NOMO-1 treated with dmso at 0.1 percent for 144 hours (cell line): ENCODE measurements around the gene FLII.
A peak's percentile ranks its signal among the peaks of the same experiment; 100 is the strongest.

Experiments
- DNase-seq: peaks from one replicate; lab custom pipeline; 2025; ENCODE audit not compliant: unreplicated experiment; lab: John Stamatoyannopoulos, UW

FLII gene

DNA sequence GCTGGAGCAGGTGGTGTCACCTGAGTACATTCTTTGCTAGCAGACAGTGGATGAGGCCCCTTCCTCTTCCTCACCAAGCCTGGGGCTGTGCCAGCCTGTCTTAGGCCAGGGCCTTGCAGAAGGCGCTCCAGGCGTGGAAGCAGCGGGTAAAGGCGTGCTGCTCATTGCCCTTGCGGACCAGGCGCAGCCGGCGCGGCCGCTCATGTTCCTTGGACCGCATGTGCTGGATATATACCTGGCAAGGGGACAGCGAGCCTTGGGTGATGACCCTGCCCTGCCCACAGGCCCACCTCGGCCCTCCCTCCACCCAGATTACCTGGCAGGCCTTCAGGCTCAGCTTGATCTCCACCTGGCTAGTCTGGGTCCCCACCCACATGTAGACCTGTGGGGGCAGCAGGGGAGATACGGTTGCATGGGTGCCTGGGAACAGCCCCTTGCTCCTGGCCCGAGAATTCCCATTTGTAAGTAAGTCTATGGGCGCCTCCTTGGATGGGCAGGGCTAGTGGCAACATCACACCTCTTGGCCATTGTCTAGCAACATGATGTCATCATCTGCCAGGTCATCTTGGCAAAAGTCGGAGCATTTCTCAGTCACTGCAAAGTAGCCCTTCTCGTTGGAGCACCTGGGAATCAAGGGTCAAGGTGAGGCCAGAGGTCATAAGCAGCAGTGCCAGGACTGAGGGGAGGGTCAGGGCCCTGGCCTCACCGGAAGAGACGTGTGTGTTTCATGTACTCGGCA lies 13.3 kb downstream of the FLII start:
- DNase-seq: no peak

DNA sequence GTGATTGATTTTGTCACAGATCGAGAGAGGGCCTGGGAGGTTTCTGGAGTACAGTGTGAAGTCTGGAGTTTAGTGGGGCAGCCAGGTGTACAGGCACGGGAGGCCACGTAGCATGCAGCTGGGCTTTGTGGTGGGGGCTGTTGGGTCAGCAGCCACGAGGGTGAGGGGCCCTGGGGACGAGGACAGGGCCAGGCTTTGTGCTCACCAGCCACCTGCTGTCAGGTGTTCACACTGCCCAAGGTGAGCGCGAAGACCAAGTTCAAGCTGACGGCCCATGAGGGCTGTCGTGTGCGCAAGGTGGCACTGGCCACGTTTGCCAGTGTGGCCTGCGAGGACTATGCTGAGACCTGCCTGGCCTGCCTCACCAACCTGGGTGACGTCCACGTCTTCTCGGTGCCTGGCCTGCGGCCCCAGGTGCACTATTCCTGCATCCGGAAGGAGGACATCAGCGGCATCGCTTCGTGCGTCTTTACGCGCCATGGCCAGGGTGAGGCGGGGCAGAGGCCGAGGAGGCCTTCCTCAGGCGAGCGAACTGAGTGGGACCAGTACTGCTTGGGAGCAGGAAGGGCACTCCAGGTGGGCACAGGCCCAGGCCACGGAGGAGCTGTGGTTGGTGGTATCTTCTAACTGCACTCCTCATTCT lies 17.2 kb downstream of the FLII start:
- DNase-seq: no peak

DNA sequence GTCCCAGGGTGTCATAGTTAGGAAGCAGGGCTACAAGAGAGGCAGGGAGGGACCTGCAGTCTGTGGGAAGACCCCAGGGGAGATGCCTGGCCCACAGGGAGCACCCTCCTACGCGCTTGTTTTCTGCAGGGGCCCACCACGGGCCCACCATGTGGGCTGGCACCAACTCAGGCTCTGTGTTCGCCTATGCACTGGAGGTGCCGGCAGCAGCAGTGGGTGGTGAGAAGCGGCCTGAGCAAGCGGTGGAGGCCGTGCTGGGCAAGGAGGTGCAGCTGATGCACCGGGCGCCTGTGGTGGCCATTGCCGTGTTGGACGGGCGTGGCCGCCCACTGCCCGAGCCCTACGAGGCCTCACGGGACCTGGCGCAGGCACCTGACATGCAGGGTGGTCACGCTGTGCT lies 18.1 kb downstream of the FLII start:
- DNase-seq: no peak

DNA sequence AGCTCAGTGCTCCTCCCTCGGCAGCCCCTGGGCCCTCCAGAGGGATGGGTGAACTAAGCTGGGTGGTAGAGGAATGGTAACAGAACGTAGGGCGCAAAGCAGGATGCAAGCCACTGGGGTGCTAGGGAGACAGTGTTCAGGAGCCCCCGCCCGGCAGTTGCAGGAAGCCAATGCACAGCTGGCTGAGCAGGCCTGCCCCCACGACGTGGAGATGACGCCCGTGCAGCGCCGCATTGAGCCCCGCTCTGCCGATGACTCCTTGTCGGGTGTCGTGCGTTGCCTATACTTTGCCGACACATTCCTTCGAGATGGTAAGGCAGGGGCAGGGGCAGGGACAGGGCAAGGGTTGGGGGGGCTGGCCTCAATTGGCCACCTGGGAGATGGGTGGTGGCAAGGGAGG lies 20.2 kb downstream of the FLII start:
- no peak for DNase-seq

DNA sequence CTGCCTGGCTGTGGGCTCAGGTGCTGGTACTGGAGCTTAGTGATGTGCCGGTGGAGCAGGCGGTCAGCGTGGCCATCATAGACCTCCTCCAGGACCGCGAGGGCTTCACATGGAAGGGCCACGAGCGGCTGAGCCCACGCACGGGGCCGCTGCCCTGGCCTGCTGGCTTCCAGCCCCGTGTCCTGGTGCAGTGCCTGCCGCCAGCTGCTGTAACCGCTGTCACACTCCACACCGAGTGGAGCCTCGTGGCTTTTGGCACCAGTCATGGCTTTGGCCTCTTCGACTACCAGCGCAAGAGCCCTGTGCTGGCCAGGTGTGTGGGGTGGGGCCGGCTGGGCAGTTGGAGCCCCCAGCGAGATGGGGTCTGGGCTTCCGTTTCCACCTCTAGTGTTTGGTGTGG lies 21.1 kb downstream of the FLII start:
- DNase-seq: no peak

DNA sequence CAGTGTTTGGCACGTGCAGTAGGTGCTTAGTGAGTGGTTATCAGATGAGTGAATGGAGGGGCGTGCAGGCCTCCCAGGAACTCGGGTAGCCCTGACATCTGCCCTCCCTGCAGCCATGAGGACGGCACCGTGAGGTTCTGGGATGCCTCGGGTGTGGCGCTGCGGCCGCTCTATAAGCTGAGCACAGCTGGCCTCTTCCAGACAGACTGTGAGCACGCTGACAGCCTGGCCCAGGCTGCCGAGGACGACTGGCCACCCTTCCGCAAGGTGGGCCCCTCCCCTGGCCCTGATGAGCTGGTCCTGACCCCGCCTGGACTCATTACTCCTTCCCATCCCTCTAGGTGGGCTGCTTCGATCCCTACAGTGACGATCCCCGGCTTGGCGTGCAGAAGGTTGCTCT lies 22.0 kb downstream of the FLII start:
- no peak for DNase-seq

DNA sequence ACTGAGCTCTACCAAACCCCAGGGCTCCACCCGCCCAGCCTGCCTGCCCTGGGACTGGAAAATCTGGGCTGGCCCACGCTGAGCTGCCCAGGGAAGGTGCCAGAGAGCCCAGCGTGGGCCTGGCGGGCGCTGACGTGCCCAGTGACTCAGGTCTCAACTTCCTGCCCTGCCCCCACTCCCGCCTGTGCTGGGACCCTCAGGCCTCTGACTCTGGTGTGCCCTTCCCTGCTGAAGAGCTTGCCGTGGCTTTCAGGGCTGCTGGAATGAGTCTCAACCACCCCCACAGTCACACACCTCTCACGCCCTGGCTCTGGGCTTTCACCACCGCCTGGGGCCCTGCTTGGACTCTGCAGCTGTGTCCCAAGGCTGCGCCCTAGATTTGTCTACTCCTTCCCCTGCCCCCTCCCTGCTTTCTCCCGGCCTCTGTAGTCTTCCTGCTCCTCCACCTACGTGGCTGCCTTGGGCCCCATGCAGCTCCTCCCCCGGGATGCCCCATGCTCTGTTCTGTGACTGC lies 22.7 kb downstream of the FLII start:
- DNase-seq: no peak

DNA sequence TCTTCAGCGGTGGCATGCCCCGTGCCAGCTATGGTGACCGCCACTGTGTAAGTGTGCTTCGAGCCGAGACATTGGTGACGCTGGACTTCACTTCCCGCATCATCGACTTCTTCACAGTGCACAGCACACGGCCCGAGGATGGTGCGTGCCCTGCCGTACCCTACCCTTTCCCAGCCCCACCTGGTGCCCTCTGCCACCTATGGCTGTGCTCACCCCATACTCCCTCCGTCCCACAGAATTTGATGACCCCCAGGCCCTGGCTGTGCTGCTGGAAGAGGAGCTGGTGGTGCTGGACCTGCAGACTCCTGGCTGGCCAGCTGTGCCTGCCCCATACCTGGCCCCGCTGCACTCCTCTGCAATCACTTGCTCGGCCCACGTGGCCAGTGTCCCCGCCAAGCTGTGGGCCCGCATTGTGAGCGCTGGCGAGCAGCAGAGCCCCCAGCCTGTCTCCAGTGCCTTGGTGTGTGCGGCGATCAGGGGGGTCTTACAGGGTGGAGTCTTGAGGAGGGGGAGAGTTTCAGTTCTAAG lies 23.6 kb downstream of the FLII start:
- DNase-seq: no peak

DNA sequence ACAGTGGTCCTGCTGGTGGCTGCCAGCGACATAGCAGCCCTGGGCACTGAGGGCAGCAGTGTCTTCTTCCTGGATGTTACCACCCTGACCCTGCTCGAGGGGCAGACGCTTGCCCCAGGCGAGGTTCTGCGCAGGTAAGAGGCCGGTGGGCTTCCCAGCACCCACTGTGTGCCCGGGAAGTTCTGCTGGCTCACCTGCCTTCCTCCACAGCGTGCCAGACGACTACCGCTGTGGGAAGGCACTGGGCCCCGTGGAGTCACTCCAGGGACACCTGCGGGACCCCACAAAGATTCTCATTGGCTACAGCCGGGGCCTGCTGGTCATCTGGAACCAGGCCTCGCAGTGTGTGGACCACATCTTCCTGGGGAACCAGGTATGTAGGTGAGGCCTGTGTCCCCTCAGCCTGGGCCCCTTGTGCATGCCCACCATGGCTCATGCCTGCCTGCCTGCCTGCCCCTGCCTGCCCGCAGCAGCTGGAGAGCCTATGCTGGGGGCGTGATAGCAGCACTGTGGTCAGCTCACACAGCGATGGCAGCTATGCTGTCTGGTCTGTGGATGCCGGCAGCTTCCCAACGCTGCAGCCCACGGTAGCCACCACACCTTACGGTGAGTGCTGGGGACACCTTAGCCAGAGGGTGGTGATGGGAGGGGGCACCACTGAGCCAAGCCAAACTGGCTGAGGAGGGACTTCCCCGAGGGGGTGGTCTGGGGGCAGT lies 24.6 kb downstream of the FLII start:
- no peak for DNase-seq

DNA sequence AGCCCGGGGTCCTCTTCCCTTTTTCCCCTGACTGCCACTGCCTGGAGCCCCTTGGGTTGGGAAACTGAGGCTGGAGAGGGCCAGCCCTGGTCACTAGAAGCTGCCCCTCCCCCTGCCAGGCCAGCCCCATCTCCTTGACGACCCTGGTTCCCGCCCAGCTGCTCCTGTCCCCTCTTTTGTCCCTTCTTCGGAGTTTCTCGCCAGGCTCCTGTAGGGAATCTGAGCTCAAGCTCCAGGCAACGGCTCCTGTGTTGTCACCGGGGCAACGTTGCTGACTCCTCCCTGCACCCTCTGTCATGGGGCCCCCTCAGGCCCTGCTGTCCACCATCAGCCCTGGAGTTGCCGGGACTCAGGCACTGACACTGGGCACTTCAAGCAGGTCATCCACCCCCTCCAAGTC lies 27.4 kb downstream of the FLII start:
- DNase-seq: no peak

DNA sequence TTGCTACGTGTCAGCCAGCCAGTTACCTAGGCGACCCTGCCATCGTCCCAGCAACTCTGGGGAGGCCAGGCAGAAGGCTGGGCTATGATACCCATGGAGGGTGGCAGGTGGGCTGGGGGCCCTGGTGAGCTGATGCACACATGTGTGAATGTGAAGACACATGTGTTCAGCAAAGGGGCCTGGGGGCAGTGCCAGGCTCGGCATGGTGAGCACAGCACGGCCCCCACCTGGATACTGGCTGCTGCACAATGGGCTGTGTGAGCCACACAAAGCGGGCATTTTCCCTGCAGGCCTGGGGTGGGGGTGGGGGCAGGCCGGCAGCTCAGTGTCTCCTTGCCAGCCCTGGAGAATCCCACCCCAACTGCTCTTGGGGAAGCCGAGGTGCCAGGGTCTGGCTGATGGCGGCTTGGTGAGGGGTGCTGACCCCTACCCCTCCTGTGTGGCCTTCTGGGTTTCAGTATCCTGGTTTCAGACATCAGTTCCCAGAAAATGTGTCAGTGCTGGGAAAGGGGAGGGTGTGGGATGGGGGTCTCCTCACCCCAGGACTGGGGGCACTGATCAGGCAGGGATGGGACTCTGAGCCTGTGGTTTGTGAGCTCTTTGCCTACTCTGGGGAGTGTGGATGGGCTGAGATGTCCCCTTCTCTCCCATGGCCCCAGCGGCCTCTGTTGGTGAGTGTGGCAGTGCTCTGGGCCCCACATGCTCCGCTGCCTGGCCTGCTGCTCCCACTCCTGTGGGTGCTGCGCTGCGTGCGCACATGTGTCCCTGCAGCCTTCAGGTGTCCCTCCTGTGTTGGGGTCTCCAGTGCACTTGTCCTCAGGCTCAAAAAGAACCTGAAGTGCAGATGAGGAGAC lies 28.0 kb downstream of the FLII start:
- no peak for DNase-seq

DNA sequence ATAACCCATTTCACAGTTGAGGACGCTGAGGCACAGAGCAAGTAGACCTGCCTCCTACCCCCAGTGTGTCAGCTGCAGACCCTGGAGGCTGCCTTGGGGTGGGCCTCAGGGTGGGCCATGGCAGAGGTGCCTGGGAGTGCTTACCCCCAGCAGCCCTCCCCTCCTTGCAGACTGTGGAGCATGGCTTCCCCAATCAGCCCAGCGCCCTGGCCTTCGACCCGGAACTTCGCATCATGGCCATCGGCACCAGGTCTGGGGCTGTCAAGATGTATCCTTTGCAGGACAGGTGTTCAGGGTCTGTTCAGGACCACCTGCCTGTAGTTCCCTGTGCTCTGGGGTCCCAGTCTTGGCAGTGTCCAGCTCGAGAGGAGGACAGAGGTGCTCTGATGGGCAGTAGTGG lies 28.8 kb downstream of the FLII start:
- no peak for DNase-seq

DNA sequence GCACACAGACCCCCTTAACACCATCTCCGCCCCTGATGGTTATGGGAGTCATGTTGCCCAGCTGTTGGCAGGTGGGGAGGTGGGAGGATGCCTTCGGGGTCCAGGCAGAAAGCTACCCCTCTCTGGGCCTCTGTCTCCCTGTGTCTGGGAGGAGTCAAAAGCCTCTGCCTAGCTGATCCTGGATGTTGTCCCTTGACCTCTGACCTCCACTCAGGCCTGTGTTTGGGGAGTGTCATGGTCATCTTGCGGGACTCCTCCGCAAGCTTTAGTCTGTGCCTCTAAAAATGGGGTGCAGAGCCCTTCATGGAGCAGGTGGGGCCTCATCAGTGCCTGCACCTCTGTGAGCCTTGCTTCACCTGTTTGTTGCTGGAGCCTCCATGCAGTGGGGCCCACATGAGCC lies 29.3 kb downstream of the FLII start:
- DNase-seq: no peak

DNA sequence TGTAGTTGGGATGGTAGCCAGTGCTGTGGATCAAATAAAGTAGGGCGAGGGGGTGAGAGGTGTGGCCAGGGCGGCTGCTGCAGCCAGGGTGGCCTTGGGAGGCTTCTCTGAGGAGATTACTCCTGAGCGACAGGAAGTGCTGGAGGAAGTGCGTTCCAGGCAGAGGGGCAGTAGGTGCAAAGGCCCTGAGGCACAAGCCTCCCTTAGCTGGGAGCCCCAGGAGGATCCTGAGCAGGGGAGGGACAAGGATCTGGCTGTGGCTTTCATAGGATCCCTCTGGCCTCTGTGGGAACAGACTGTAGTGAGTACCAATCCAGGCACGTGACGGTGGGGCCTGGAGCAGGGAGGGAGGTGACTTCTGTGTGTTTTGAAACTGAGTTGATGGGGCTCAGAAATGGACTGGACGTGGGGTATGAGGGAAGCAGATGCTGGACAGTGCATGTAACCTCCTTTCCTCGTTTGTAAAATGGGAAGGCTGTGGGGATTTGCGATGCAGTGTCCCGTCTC lies 30.3 kb downstream of the FLII start:
- no peak for DNase-seq

DNA sequence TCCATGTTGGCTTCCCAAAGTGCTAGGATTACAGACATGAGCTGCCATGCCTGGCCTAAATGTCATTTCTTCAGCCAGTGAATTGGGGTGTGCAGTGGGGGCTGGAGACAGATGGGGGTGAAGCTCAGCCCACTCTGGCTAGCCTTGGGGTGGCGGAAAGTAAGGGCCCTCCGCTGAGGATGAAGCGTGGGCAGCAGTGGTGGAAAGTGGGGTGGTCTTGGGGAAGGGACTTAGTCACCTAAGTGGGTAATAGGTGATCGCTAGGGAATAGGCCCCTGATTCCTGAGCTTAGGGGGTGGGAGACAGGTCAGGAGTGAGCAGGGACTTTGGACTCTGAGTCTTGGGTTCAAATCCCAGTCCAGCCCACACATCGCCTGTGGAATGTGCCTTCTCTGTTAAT lies 30.9 kb downstream of the FLII start:
- DNase-seq: no peak

DNA sequence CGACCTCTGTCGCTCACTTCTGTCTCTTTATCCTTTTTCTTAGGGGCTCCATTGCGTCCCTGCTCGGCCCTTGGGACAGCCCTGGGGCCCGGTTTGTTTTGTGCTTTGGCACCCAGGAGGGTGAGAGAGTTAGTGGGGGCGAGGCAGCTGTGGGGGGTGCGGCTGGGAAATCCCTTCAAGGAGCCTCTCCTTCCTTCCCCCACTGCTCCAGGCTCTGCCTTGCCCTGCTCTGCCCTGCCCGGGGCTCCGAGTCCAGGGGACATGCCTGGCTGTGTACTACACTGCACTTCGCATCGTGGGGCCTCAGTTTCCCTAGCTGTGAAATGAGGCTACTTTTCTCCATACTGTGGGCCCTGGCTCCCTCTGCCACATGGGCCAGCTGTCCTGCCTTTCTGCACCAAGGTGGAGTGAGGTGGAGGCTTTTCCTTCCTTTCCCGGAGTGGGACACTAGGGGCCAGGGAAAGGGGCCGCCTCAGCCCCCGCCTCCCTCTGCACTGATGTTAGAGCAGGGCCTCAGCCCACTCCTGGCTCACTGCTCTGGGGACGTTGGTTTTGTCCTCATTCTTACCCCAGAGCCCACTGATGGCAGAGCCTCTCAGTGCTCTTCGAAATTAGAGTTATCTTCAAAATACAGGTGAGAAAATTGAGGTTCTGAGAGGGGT lies 32.1 kb downstream of the FLII start:
- DNase-seq: no peak

DNA sequence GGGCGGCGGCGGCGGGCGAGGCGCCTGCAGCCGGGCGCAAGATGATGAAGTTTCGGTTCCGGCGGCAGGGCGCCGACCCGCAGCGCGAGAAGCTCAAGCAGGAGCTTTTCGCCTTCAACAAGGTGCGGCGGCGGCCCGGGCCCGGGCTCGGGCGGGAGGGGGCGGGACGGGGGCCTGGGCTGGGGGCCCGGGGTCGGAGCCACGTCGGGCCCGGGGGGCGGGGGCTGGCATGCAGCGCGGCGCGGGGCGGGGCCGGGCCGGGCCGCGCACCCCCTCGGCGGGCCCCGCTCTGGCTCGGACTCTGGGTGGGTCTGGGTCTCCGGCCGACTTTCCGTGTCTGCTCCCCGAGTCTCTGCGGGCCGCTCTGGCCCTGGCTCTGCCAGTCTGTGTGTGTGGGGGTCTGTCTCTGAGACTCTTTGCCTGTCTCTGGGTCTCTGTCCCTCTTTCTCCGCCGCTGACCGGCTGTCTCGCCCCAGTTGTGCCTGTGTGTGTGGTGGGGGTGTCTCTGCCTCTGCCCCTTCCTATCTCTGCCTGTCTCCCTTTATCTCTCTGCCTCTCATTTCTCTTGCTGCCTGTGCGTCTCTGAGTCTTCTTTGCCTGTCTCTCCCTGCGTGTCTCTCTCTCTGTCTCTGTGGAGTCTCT lies 32.8 kb downstream of the FLII start:
- DNase-seq: no peak

DNA sequence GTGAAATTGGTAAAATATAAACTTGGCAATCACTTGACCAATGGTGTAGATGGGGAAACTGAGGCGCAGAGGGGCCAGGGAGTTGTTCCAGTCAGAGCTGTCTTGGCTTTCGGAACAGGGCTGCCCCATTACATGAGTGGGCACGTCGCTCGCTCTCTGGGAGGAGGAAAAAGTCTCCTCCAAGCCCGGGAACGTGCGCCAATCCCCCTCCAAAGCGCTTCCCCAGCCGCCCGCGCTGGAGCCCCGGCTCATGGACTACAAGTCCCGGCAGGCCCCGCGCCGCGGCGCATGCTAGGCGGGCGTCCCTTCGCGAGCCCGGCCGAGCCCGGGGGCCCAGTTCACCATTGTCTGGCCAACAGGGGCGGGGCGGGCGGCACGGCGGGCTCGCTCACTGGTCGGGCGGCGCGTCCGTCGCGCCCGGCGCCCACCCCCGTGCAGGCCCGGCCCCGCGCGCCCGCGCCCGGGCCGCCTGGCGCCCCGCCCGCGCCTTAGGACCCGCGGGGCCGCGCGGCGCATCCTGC lies 33.4 kb downstream of the FLII start, which contains the start of gene LLGL1:
Gene LLGL1, plus strand, starts transcription at position 515 of the 521 bp plus-strand sequence. CDS start 48 bp downstream, outside the sequence.
- peak; percentile 86 for DNase-seq

DNA sequence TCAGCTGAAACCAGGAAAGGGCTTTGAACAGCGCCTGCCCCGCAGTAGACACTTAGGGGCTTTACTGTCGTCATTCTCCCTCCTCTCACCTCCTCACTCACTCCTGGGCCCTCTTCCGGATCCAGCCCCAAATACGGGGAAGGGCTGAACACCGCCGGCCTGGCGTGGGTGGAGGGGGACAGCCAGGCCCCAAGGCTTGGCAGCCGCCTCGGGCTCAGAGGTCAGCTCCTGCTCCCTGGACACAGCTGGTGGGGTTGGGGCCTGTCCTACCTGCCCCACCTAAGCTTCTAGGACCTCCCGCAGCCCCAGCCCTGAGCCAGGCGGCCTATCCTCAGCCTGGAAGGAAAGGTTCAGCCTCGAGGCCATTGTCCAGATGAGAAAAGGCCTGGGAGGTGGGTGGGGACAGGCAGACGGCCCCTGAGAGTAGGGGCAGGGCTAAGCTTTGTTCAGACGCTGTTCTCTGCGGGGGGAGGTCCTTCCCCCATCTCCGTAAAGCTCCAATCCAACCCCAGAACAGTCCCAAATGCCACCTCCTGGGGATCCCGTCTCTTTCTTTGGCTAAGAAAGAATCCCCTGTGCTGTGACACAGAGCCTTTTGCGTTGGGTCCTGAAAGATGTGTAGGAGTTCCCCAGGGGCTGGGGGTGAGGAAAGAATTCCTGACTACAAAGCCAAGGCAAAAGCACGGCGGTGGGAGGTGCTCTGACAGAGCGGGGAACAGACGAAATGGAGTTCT lies 34.0 kb downstream of the FLII start:
- no peak for DNase-seq
